GM12892 (cell line): ENCODE data around the gene NKPD1.

ENCODE experiments used
- DNase-seq: peaks from one replicate; pipeline ENCODE4 v3.0.0; 2011; ENCODE audit not compliant: insufficient read length
- FAIRE-seq: peaks from 2 replicates; lab custom pipeline; 2011; peaks lifted over from hg19 to GRCh38; lab: Jason Lieb, UNC
- POLR2A ChIP-seq: IDR thresholded peaks from 2 replicates; pipeline ENCODE4 v1.6.1; 2011; ENCODE audit warnings: low read depth, low read length, control low read depth
- POLR2AphosphoS5 ChIP-seq: IDR thresholded peaks from 2 replicates; pipeline ENCODE4 v1.6.1; 2011; ENCODE audit warnings: low read depth, low read length, control low read depth
- TAF1 ChIP-seq: IDR thresholded peaks from 2 replicates; pipeline ENCODE4 v1.6.1; 2011; ENCODE audit warnings: low read depth, mild to moderate bottlenecking, control low read depth, low read length, borderline replicate concordance

The NKPD1 gene

GRCh38 chr19:45142726-45143110, 18.1 kb downstream of the NKPD1 start:
- no peak for DNase-seq
- no peak for TF ChIP-seq POLR2A
- FAIRE-seq = no peak

- FAIRE-seq = no peak
- no peak for TF ChIP-seq TAF1
- no peak for TF ChIP-seq POLR2A
- no peak for TF ChIP-seq POLR2AphosphoS5
- DNase-seq = peak; percentile 20
These were observed 18.6 kb downstream of the NKPD1 start for GRCh38 chr19:45142016-45142725.

GRCh38 chr19:45141203-45141900, 19.4 kb downstream of the NKPD1 start:
- peak; percentile 25 for DNase-seq
- TF ChIP-seq TAF1 = no peak
- FAIRE-seq = no peak

GRCh38 chr19:45140533-45140932, 20.2 kb downstream of the NKPD1 start:
- TF ChIP-seq POLR2A (no peak), TAF1 (no peak), POLR2AphosphoS5 (no peak)
- DNase-seq = no peak
- no peak for FAIRE-seq

GRCh38 chr19:45140144-45140503, 20.7 kb downstream of the NKPD1 start:
- FAIRE-seq (no peak), DNase-seq (peak; percentile 22)
- TF ChIP-seq TAF1 (no peak), POLR2A (no peak), POLR2AphosphoS5 (no peak)

- DNase-seq (peak; percentile 18), FAIRE-seq (no peak)
- no peak for TF ChIP-seq TAF1
- no peak for TF ChIP-seq POLR2A
- no peak for TF ChIP-seq POLR2AphosphoS5
These were observed 21.3 kb downstream of the NKPD1 start for GRCh38 chr19:45139286-45140143.

GRCh38 chr19:45138303-45138751, 22.5 kb downstream of the NKPD1 start:
- FAIRE-seq = no peak
- peak; percentile 32 for DNase-seq
- TF ChIP-seq POLR2A = no peak
- TF ChIP-seq POLR2AphosphoS5 = no peak
- no peak for TF ChIP-seq TAF1

GRCh38 chr19:45137179-45137761, 23.5 kb downstream of the NKPD1 start:
- FAIRE-seq (peak; percentile 98), DNase-seq (peak; percentile 80)
- 0 out of 2 replicates have a peak, but pooled peaks have one; percentile 7 for TF ChIP-seq TAF1
- TF ChIP-seq POLR2A = peak; percentile 64
- no peak for TF ChIP-seq POLR2AphosphoS5

- no peak for TF ChIP-seq TAF1
- TF ChIP-seq POLR2AphosphoS5 = no peak
- TF ChIP-seq POLR2A = no peak
- FAIRE-seq (peak; percentile 86), DNase-seq (no peak)
These were observed 24.1 kb downstream of the NKPD1 start for GRCh38 chr19:45136507-45137178.

GRCh38 chr19:45135176-45135885, 25.5 kb downstream of the NKPD1 start:
- FAIRE-seq (no peak), DNase-seq (no peak)
- no peak for TF ChIP-seq POLR2AphosphoS5
- TF ChIP-seq TAF1 = no peak
- no peak for TF ChIP-seq POLR2A
